ENCODE results near the gene ZDHHC14.

GRCh38 chr6:157455731-157456523, 74.9 kb downstream of the ZDHHC14 start:
- no peak for TF ChIP-seq CTCF (IDR thresholded peaks at IDR 0.05; ENCODE audit: low read length)
- no peak for TF ChIP-seq EZH2 (optimal IDR thresholded peaks at IDR 0.05; ENCODE audit: low read depth, low read length)
- no peak for TF ChIP-seq EZH2phosphoT487 (IDR thresholded peaks at IDR 0.05; ENCODE audit: low read length)
